ENCODE measurements around the gene PDSS2.

DNA sequence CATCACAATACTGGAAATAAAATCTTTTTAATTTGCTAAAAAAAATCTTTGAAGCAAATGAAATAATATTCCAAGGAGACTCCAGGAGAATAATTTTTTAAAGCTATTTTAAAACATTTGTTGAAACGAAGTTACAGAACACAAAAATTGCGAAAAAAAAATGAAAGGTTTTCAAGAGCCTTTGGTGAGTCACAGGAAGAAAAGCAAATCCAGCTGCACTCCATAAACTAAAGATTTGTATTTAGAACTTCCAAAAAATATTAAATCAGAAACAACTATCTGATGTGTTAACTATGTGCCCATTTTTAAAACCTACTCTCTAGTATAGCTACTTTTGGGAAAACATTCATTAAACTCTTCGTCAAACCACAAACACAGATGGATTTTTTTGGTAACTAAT, 23.6 kb downstream of the PDSS2 start:
- TF ChIP-seq FOS (IDR thresholded peaks at IDR 0.05; ENCODE audit: low read depth, low read length) (no peak), RFX5 (IDR thresholded peaks at IDR 0.05; ENCODE audit: low read depth, low read length) (no peak), RAD21 (IDR thresholded peaks at IDR 0.05; ENCODE audit: low read length) (no peak), POLR2A (IDR thresholded peaks at IDR 0.05; ENCODE audit: low read depth, low read length) (no peak)
- TF ChIP-seq, protein P1, sequence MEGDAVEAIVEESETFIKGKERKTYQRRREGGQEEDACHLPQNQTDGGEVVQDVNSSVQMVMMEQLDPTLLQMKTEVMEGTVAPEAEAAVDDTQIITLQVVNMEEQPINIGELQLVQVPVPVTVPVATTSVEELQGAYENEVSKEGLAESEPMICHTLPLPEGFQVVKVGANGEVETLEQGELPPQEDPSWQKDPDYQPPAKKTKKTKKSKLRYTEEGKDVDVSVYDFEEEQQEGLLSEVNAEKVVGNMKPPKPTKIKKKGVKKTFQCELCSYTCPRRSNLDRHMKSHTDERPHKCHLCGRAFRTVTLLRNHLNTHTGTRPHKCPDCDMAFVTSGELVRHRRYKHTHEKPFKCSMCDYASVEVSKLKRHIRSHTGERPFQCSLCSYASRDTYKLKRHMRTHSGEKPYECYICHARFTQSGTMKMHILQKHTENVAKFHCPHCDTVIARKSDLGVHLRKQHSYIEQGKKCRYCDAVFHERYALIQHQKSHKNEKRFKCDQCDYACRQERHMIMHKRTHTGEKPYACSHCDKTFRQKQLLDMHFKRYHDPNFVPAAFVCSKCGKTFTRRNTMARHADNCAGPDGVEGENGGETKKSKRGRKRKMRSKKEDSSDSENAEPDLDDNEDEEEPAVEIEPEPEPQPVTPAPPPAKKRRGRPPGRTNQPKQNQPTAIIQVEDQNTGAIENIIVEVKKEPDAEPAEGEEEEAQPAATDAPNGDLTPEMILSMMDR (conservative IDR thresholded peaks at IDR 0.05; ENCODE audit: low read depth, low read length) = no peak
- TF ChIP-seq, protein P2, sequence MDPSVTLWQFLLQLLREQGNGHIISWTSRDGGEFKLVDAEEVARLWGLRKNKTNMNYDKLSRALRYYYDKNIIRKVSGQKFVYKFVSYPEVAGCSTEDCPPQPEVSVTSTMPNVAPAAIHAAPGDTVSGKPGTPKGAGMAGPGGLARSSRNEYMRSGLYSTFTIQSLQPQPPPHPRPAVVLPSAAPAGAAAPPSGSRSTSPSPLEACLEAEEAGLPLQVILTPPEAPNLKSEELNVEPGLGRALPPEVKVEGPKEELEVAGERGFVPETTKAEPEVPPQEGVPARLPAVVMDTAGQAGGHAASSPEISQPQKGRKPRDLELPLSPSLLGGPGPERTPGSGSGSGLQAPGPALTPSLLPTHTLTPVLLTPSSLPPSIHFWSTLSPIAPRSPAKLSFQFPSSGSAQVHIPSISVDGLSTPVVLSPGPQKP (IDR thresholded peaks at IDR 0.05; ENCODE audit: borderline replicate concordance, low read depth, low read length) = no peak

Measured in IMR-90 (cell line).